NCI-H1417 treated with DMSO at 0.1 percent for 48 hours (cell line): ENCODE results near the gene ATXN7L1.

Source experiments
- DNase-seq: peaks from one replicate; lab custom pipeline; 2025; lab: John Stamatoyannopoulos, UW

Gene ATXN7L1

GRCh38 chr7:105827151-105827875 lies 49.1 kb downstream of the ATXN7L1 start:
- DNase-seq = no peak

- no peak for DNase-seq
These were observed 50.3 kb downstream of the ATXN7L1 start for GRCh38 chr7:105826143-105826542.

GRCh38 chr7:105825371-105825770 lies 51.0 kb downstream of the ATXN7L1 start:
- no peak for DNase-seq

DNA sequence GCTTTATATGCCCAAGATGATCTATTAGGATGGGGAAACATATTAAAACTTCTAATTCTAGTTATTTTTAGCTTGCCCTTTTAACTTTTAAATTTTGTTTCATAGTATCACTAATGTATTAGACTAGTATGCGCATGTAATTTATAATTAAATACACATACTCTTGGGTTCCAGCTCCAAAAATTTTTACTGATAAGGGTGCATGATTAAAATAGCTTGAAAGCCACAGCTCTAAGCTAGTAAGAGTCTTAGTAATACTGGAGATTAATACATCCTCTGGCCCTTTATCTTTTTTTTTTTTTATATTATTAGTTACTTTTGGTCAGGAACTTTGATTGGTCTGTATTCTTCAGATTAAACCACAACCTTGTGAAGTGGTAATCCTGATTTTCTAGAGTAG lies 53.6 kb downstream of the ATXN7L1 start:
- DNase-seq = no peak

- no peak for DNase-seq
These were observed 54.9 kb downstream of the ATXN7L1 start for GRCh38 chr7:105821527-105821926.

- no peak for DNase-seq
These were observed 55.9 kb downstream of the ATXN7L1 start for GRCh38 chr7:105820363-105821066.

GRCh38 chr7:105819559-105819958 lies 56.8 kb downstream of the ATXN7L1 start:
- DNase-seq = no peak

DNA sequence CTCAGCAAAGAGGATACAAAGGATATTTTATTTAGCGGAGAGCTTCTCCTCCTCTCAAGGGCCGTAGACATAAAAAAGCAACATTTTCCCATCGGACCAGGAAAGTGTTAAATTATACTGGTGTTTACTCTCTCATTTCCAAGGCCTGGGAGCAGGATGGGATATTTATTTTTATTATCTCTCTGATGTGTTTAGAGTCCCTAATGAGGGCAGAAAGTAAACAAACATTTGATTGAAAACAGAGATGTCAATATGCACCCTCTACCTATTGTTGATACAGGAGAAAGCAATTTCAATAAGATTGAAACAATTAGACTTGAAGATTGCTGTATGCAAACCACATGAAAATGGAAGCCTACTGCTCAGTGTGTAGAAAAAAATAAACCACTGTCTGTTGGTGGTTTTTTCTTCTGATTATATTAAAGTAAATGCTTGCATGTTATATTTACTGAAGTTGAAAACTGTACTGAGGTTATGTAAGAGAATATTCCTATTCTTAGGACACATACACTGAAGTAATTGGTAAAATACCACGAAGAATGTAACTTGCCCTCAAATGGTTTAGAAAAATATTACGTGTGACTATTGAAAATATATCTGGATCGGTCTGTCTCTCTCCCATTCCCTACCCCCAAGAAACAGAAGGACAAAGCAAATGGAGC lies 59.3 kb downstream of the ATXN7L1 start:
- DNase-seq = no peak

GRCh38 chr7:105816266-105816843 lies 60.0 kb downstream of the ATXN7L1 start:
- DNase-seq = no peak

- DNase-seq = no peak
These were observed 60.8 kb downstream of the ATXN7L1 start for GRCh38 chr7:105815576-105815975.

- no peak for DNase-seq
These were observed 61.9 kb downstream of the ATXN7L1 start for GRCh38 chr7:105814481-105814880.

DNA sequence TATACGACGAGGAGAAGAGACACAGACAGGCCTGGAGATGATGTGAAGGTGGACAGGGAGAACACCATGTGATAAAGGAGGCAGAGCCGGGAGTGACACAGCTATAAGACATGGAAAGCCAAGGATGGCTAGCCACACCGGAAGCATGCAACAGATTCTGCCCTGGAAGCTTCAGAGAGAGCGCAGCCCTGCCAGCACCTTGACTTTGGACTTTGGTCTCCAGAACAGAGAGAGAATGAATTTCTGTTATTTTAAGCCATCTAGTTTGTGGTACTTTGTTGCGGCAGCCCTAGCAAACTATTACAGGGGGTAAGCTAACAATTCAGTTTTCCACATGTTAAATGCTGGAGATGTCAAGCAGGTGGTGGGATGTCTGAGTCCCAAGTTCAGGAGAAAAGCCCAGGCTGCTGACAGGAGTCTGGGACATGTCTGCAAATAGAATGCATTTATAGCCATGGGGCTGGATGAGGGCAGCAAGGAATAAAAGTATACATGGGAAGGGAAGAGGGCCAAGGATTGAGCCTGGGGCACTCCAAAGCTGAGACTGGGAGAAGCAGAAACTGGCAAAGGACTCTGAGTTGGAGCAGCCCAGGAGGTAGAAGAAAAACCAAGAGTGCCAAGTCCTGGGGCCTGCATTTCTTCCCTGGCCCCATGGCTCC lies 65.1 kb downstream of the ATXN7L1 start:
- no peak for DNase-seq

DNA sequence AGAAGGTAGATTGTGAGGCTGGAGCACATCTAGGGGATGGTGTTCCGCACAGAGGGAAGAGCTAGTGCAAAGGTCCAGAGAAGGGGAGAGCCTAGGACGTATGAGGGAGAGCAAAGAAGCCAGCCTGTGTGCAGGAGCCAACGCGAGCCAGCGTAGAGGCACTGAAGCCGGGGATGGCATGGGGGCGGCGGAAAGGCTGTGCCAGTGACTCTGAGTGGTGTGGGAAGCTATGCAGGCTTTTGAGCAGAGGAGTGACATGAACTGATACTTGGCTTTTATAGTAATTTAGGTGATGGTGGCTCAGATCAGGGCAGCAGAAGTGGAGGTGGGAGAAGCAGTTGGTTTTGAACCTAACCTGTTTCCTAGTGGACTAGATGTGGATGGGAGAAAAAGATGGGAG lies 65.8 kb downstream of the ATXN7L1 start:
- DNase-seq = no peak

GRCh38 chr7:105808703-105809590 lies 67.5 kb downstream of the ATXN7L1 start:
- no peak for DNase-seq

DNA sequence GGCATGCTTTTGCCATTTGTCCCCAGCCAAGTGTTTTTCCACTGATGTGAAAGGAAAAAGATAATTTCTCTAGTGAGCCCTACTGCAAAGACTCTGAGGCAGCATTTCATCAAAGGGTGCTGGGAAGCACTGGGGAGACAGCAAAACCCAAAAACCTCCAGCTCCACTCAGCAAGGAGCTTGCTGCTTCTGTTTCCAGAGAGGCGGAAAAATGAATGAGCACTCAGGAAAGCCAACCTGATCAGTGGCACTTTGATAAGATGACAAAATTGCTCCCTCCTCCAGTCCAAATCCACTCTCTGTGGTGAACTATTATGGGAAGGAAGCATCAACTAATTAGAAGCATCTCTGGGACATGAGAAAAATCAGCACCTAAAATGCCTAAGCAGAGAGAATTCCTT lies 68.2 kb downstream of the ATXN7L1 start:
- no peak for DNase-seq

DNA sequence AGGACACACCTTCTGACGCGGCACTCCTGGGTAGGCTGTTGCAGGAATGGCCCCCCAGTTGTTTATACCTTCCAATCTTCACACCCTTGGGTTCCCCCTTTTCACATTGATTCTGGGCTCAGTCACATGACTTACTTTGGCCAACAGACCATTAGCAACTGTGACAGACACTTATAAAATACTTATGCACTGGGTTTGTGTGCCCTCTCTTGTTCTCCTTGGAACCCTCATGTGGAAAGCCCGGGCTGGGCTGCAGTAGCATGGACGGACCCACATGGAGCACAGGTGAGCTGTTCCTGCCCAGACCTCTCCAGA lies 69.0 kb downstream of the ATXN7L1 start:
- no peak for DNase-seq

DNA sequence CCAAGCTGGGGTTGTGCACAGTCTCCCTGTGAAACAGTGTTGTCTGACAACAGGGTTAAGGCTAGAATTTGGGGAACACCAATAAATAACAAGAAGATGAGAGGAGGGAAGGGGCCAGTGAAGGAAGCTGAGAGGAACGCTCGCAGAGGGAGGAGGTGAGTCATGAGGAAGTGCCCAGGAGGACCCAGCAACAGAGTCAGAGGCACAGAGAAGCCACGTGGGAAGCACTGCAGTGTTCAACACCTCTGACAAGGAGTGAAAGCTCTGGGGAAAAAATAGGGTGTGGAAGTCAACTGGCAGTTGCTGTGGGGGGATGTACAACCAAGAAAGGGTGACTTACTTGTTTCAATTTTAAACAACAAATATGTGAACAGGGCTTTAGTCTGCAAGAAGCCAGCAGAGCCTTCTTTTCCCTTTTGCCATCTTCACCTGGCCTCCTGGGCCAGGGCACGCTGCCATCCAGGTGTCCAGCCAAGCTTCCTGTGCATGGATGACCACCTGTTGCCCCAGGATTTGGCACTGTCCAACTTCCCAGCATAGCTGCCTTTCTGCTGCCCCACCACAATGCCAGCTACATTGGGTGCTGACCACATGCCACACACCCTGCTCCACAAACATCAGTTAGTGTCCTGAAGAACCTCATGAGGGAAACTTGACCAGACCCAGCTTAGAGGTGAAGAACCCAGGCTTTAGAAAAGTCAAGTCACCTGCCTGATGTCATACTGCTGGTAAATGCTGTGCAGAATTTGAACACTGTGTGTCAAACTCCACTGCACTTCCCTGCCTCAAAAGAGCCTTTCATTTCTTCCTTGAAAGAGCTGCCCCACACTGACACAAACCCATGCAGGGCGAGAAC lies 69.6 kb downstream of the ATXN7L1 start:
- no peak for DNase-seq

- no peak for DNase-seq
These were observed 70.9 kb downstream of the ATXN7L1 start for GRCh38 chr7:105805447-105806019.

DNA sequence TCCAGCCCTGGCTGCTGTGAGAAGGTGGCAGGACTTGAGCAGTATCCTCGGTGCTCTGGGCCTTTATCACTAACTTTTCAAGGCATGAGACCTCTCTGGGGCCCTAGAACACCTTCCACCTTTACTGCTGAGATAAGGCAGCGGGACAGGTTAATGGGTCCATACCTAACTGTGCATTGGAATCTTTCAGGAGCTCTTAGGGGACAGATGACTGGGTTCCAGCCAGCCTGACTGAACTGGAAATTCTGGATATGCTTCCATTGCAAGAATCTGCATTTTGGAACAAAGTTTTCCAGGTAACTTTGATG lies 73.0 kb downstream of the ATXN7L1 start:
- DNase-seq = no peak
